Measurements from ENCODE around the gene OR4K5.
"Not testable (repeated sequence)": the region's sequence is repeated elsewhere in the genome, so short reads cannot be mapped to it uniquely, and the experiment has no call there.

OR4K5 gene, protein sequence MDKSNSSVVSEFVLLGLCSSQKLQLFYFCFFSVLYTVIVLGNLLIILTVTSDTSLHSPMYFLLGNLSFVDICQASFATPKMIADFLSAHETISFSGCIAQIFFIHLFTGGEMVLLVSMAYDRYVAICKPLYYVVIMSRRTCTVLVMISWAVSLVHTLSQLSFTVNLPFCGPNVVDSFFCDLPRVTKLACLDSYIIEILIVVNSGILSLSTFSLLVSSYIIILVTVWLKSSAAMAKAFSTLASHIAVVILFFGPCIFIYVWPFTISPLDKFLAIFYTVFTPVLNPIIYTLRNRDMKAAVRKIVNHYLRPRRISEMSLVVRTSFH

GRCh38 chr14:19920021-19920657 lies at the start of gene OR4K5:
TSS of gene OR4K5 (plus strand) at chr14:19920607. CDS start at chr14:19920607, 0 bp downstream.
- DNase-seq (ENCODE audit: low read depth), result no peak

DNA sequence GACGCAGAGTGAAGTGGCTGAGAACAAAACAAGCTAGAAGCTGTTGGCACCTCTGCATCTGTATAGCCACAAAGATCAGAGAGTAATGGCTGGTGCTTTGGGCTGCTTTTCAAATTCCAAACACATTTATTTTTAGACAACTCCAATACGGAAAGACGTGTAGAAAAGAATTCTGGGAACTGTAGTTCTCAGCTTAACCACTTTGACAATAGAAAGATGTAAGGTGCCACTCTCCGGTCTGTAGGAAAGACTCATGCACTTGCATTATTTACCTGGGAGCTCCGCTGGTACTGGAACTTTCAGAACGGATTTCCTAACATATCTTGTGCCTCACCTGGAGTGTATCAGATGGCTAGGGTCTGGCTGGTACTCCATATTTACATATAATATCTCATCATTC lies 47.2 kb upstream of the OR4K5 start:
- no peak for DNase-seq (ENCODE audit: low read depth)

DNA sequence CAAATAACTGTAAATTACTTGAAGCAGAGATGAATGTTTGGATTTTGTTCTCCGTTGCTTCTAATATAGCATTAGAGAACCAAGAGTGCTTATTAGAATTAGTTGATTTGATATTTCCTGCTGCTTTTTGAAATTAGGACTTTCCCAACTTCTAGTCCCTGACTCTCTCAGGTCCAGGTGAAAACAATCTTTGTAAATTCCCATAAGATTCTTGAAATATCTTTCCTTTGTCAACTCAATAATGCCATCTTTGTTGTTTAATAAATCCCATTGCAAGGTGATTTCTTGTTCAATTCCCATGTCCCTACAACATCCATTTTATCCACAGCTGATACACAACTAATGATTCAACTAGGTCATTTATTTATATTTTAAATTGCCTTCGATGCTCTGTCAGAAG lies 45.6 kb upstream of the OR4K5 start, which contains the start of gene OR4K2:
Gene OR4K2, plus strand, starts transcription at position 301 of the 400 bp plus-strand sequence. CDS start 1,126 bp downstream, outside the sequence.
- DNase-seq (ENCODE audit: low read depth), result no peak

DNA sequence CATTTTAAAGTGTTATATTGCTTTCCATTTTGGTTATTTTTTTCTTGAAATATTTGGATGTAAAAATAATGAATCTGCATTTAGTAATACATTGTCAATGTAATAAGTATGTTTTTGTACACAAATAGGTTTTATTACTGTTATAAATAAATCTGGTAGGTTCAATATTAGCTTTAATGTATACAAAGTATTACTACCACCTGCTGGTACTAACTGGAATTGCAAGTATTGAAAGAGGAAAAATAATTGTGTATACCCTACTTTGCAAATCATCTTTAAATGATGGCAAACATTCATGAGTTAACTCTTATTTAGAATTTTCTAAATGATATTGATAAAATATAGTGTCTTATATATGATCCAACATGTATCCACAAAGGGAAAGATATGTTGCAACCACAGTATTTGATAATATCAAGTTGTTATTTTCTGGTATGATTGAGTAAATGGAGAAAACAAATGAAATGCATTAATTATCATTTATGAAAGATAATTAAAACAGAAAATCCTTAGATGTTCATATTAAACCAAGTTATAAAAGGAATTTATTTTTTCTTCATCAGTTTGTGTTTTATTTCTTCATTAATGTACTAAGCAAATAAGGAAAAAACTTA lies 42.3 kb upstream of the OR4K5 start:
- no peak for DNase-seq (ENCODE audit: low read depth)

DNA sequence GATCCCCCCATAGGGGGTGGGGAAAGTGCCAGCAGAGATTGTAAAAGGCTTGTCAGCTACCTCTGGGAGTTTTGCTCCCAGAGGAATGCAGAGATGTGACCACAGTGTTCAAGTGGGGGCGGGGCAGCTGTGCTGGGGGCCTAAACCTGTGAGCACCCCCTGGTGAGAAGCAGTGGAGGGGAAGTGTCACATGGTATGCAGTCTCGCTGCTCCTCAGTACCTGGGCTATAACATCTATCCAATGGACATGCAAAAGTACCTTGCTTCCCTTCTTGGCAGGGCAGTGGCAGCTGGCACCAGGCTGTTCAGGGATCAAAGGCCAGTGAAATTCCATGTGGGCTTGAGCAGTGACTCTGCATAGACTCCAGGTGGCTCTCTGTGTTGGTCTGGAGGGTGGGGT lies 25.1 kb upstream of the OR4K5 start:
- DNase-seq (ENCODE audit: low read depth), result no peak

- DNase-seq (ENCODE audit: low read depth), result no peak
Measured at GRCh38 chr14:19900999-19901398, 19.4 kb upstream of the OR4K5 start.

DNA sequence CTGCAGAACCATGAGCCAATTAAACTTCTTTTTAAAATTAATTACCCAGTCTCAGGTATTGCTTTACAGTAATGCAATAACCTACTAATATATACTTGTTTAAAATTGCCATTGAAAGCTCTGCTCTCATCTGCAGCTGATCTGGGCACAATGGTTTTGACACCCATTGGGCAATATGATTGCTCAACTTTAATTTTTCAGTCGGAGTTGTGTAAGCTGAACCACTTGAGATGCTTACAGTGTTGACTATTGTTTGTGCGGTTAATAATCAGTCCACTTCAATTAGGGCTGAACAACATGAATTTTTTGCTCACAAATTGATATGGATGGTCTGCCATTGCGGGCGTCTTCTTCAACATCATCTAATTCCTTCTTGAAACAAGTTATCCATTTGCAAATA lies 18.0 kb upstream of the OR4K5 start:
- DNase-seq (ENCODE audit: low read depth), result no peak

- no peak for DNase-seq (ENCODE audit: low read depth)
Measured at GRCh38 chr14:19906665-19907064, 13.7 kb upstream of the OR4K5 start.

GRCh38 chr14:19911114-19911513 lies 9.3 kb upstream of the OR4K5 start:
- no peak for DNase-seq (ENCODE audit: low read depth)

- DNase-seq (ENCODE audit: low read depth), result no peak
Measured at GRCh38 chr14:19917243-19917642, 3.2 kb upstream of the OR4K5 start.

DNA sequence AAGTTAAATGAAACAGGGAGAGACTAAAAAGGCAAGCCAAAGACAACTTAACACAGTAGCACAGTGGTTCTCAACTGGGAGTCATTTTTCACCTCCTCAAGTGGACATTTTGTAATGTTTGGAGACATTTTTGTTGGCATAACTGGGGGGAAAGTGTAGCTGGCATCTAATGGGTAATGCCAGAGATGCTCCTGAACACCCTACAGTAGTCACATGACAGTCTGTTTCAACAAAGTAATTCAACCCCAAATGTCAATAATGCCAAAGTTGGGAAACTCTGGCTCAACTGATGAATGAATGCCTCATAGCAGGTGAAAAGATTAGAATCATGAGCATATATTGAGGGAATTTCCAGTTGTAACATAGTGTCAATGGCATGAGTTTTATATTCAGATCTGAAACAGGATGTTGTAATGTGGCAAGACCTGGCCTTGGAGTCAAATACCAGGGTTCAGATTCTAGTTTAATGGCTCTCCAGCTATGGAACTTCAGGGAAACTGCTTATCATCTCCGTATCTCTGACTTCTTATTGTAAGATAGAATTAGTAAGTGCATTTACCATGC lies 2.4 kb upstream of the OR4K5 start:
- DNase-seq (ENCODE audit: low read depth), result no peak

DNA sequence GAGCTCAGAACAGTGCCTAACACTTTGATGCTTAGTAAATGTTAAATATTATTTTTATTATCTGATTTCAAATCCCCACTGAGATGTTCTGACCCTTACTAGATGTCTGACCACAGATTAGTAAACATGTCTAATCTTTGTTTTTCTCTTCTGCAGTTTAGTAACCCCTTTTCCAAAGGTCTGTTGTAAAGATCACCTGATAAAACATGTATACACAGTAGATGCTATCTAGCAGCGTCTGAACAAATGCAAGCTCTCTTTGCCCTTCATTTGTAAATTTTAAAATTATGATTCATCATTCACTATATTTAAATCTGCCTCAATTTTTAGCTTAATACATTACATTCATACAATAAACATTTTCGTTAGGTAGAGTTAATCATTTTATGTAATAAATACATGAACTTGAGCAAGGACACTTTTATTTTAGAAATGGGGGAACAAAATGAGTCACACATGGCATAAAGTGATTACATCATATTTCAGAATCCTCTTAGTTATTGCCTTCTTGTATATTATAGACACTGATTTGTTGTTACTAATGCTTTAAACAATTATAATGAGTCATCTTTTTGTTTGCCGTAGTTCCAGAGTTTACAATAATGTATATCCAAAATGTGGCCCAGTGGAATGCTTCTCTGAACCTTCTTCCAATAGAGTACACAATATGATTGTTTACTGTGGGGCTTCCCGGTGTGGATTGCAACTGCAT lies 1.7 kb upstream of the OR4K5 start:
- DNase-seq (ENCODE audit: low read depth), result no peak

DNA sequence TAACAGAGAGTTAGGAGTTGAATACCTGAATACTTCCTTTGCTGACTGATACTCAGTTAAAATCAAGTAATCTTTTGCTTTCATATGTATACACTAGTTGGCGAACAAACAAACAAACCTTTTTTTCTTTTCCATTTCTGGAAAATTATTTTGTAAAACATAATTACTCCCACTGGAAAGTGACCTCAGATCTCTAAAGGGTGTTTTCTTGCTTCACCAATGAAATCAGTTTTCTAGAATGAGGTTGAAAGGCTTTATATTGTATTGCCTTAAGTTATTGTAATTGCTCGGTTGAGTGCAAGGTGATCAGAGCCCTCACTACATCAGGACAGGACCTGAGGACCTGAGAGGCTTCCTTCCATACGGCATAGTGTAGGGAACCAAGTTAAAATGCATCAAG lies 10.2 kb downstream of the OR4K5 start, which contains the start of gene OR4K1:
Gene OR4K1, plus strand, starts transcription at position 301 of the 400 bp plus-strand sequence. CDS start 4,750 bp downstream, outside the sequence.
- DNase-seq (ENCODE audit: low read depth), result no peak

DNA sequence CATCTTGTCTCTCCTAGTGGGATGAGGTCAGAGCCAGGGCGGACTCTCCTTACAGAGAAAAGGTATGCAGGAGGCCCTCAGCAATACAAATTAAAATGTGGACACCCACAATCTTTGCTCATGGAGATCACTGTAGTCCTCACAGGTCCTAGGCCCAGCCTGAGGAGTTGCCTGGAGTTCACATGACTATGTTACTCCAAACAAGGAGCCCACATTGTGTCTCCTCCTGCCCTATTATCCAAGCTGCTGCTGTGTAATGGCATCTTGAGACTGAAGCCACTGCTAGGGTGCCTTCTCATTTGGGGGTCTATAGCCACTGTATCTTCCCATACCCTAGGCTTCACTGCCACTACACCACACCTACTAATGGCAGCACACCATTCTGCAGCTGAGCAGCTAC lies 21.3 kb downstream of the OR4K5 start:
- DNase-seq (ENCODE audit: low read depth), result no peak

DNA sequence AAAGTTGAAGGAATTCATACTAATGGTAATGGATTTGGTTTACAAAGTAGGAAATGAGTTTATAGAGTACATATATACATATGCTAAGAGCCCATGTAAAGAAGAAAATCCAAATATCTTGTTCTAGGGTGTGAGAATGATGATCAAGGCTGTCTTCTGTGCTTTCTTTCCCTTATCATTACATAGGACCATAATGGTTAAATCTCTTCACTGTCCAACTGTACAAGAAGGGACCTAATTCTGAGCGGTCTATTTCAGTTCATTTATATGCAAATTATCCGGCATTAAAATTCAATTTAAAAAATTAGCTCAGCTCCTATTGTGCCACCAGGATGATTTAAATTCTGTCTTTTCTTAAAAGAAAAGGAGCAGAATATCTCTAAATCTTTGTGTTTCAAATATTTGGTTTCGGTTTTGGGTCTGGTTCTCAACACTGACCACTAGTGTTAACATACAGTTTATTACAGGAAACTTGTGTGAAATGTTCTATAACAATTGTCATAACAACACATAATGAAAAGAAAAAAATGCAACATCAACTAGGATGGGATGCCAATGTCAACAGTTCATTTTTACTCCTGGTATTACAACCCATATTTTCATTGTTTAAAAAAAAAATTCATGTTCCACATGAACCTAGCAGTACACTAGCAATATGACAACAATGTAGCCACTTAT lies 27.1 kb downstream of the OR4K5 start:
- DNase-seq (ENCODE audit: low read depth), result no peak

DNA sequence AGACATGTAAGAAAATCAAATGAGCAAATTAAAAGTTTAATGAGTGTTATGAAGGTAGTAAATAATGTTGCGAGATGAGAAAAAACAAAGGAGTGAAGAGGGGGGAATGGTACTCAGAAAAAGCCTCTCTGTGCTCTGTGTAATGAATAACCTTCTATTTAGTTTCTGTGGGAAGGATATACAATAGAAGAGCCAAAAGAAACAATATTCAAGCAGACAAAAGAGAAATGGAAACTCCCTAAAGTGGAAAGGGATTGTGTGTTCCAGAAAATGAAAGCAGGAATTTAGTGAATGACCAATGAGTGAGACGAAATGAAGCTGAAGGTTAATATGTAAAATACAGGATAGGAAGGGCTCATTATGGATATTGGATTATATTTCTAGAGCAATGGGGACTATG lies 28.8 kb downstream of the OR4K5 start:
- DNase-seq (ENCODE audit: low read depth), result no peak

- DNase-seq (ENCODE audit: low read depth), result not testable (repeated sequence)
Measured at GRCh38 chr14:19969735-19970134, 49.3 kb downstream of the OR4K5 start.

Measured in activated T-helper 9 cell treated with anti-CD3 and anti-CD28 coated beads, Interleukin-2, amount 50 U/mL, for 16 hours (primary cell).